Ectodermal cell (in vitro differentiated cells): Measurements from ENCODE around the gene DOCK11.
"Not testable (repeated sequence)": the region's sequence is repeated elsewhere in the genome, so short reads cannot be mapped to it uniquely, and the experiment has no call there.

Experiments used
- H3K27ac ChIP-seq: 2 replicates; pipeline ENCODE4 v1.7.0; 2013; ENCODE audit warnings: mild to moderate bottlenecking, low read depth, low read length; ENCODE audit not compliant: insufficient read depth, poor library complexity, severe bottlenecking
- H3K27me3 ChIP-seq: 2 replicates; pipeline ENCODE4 v1.7.0; 2013; ENCODE audit warnings: mild to moderate bottlenecking, low read length; ENCODE audit not compliant: insufficient read depth, control insufficient read depth, poor library complexity, severe bottlenecking
- H3K36me3 ChIP-seq: one replicate; pipeline ENCODE4 v1.7.0; 2013; ENCODE audit warnings: low read length; ENCODE audit not compliant: control insufficient read depth, insufficient read depth
- H3K4me1 ChIP-seq: one replicate; pipeline ENCODE4 v1.7.0; 2013; ENCODE audit warnings: low read length; ENCODE audit not compliant: control insufficient read depth, insufficient read depth
- H3K4me3 ChIP-seq: 2 replicates; pipeline ENCODE4 v1.7.0; 2013; ENCODE audit warnings: low read depth, low read length, control low read depth; ENCODE audit not compliant: insufficient read depth
- H3K9me3 ChIP-seq: 2 replicates; pipeline ENCODE4 v1.7.0; 2013; ENCODE audit warnings: mild to moderate bottlenecking, low read length, moderate library complexity; ENCODE audit not compliant: control insufficient read depth
- WGBS, 2 experiments: methylation state at CpG; one replicate each; pipeline ENCODE4 v1.1.7; 2013; ENCODE audit warnings: missing lambda C conversion rate in 2 of 2; 5-methylcytosine and 5-hydroxymethylcytosine counted together

Gene DOCK11

DNA sequence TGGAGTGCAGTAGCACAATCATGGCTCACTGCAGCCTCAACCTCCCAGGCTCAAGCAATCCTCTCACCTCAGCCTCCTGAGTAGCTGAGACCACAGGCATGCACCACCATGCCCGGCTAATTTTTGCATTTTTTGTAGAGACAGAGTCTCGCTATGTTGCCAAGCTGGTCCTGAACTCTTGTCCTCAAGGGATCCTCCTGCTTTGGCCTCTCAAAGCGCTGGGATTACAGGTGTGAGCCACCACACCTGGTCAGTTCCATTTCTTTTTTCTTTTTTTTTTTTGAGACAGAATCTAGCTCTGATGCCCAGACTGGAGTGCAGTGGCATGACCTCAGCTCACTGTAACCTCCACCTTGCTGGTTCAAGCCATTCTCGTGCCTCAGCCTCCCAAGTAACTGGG lies 13.2 kb upstream of the DOCK11 start:
- H3K36me3 ChIP-seq, H3K4me3 ChIP-seq, H3K4me1 ChIP-seq, H3K9me3 ChIP-seq, H3K27me3 ChIP-seq, H3K27ac ChIP-seq: not testable (repeated sequence)
- 95 to 98% methylated on average over 4 of the region's 4 CpGs for WGBS, 2 experiments

DNA sequence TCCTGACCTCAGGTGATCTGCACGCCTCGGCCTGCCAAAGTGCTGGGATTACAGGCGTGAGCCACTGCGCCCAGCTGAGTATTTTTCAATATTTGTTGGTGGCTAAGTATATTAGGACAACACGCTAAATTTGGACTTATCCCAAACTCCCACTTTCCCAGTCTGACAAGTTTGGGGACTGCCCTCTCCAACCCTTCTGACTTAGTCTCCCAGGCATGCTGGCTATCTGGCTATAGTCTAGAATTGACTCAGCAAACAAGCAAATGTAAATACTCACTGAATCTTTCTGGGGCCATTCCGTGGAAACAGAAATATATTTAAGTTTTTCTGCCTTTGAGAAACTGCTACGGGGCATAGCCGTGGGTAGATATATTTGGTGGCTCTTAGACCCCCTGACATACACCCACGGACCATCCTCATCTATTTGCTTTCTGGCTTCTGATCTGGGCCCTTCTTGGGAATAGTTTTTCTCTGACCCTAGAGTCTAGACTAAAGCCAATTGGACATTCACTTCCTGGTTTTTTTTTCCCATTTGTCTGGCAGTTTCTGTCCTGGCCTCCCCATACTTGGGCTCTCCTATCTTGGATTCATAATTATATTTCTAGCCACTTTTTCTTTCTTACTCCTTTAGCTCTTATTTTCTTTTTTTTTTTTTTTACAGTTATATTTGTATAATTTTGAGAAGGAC lies 11.3 kb upstream of the DOCK11 start:
- H3K4me1 ChIP-seq: no peaks in the 10 kb centered on the region
- 91 to 95% methylated on average over 9 of the region's 9 CpGs for WGBS, 2 experiments

DNA sequence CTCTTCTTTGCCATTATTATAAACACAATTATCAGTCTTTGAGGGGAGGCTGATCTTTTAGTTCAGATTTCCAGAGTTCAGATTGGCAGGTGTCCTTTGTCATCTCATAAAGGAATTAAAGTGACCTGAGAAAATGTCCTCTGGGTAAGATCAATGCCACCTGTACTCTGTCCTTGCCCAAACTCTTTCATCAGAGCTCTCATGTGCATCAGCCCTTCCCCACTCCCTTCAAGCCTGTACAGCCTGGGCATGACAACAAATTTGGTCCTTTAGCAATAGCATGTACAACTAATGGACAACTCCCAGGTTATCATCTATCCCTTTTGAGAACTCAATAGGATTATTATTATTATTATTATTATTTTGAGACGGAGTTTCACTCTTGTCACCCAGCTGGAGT lies 8.9 kb upstream of the DOCK11 start:
- not testable (repeated sequence) for H3K36me3 ChIP-seq
- WGBS, 2 experiments: 100% methylated on average over 1 of the region's 1 CpG; no CpG with 5 or more reads in 1 of the 2 experiments

More for the DNA sequence above, 11.3 kb upstream of the DOCK11 start:
- no peak overlapping the region for H3K27ac ChIP-seq
- H3K9me3 ChIP-seq: no peaks in the 10 kb centered on the region
- H3K4me3 ChIP-seq: no peak overlapping the region
- no peaks in the 10 kb centered on the region for H3K27me3 ChIP-seq
- H3K36me3 ChIP-seq: no peaks in the 10 kb centered on the region

DNA sequence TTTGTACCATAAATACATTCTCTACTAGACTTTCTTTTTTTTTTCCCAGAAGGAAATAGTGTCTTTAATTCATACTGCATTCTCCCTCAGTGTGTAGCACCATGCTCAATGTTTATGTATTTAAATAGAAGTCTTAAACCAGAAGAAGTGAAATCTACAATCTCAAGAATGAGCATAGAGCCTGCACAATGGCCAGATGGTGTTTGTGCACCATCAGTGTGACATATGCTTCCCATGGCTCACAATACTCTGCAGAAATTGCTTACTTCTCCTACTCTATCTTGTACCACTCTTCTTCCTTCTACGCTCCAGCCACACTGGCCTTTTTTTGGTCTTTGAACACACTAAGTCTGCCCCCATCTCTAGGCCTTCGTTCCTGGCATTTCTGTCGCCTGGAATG lies 2.6 kb upstream of the DOCK11 start:
- Histone ChIP-seq H3K36me3 (no peaks in the 10 kb centered on the region), H3K27ac (no peak overlapping the region), H3K27me3 (peaks cover 10% of the 10 kb centered on the region), H3K4me1 (peaks cover 11% of the 10 kb centered on the region), H3K9me3 (no peaks in the 10 kb centered on the region), H3K4me3 (no peak overlapping the region)
- WGBS, 2 experiments: 95 to 96% methylated on average over 3 of the region's 3 CpGs

More for the DNA sequence above, 8.9 kb upstream of the DOCK11 start:
- not testable (repeated sequence) for H3K4me1 ChIP-seq, H3K27ac ChIP-seq, H3K27me3 ChIP-seq, H3K9me3 ChIP-seq, H3K4me3 ChIP-seq

DNA sequence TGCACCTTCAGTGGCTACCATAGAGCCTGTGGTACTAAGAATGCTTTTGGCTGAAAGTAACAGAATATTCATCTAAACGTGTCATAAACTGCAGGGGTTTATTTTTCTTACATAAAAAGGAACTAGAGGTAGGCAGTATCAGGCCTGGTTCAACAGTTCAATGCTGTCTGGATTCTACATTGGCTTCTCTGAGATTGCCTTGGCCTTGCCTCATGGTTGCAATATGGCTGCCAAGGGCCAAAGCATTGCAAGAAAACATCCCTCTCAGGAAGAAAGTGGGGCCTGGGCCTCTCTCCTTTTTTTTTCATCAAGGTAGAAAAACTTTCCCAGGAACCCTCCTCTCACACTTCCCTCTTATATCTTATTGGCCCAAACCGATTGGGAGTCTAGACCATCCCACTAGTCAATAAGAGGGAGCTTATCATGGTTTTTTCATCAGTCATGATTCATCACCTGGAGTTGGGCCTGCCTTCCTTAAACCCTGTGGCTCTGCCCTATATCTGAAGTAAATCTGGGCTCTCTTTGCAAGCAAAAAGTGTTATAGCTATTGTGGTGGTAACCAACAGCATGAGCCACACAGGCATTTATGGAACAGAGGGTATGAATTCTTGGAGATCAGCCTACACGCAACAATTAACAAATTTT lies 1.8 kb upstream of the DOCK11 start:
- H3K4me1 ChIP-seq: peaks cover 11% of the 10 kb centered on the region

DNA sequence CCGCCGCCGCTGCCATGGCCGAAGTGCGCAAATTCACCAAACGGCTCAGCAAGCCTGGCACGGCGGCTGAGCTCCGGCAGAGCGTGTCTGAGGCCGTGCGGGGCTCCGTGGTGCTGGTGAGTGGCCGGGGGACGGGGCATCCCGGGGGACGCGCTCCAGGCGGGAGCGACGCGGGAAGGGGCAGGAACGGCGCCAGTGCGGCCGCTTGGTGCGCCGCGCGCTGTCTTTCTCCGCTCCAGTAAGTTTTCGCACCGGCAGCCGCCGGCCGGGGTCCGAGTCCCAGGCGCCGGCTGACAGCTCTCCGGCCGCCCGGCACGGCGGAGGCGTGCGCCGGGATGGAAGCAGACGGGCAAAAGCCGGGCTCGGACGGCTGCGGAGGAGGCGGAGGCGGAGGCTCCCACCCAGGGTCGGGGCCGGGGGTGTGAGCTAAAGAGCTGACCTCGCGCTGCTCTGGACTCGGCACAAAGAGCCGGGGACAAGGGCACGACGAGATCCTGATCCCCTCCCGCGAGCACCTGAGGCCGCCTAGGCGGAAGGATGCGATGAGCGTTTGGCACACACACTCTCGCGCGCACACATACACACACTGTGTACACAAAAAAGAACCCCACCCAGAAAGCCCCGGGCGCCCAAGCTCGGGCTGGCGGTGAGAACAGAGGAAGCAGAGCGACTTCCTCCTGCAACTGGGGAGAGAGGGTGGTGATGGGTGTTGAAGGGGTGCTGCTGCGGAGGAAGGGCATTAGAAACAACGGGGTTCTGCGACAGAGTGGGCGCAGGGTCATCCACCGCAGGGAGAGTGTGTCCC lies 545 bp downstream of the DOCK11 start:
- Histone ChIP-seq H3K27me3 (peaks cover 12% of the 10 kb centered on the region), H3K9me3 (no peaks in the 10 kb centered on the region), H3K4me1 (peaks cover 11% of the 10 kb centered on the region), H3K4me3 (peak overlapping the region; percentile 56), H3K36me3 (no peaks in the 10 kb centered on the region), H3K27ac (no peak overlapping the region)
- 0% methylated on average over 76 to 79 of the region's 81 CpGs for WGBS, 2 experiments

More for the DNA sequence above, 1.8 kb upstream of the DOCK11 start:
- peaks cover 12% of the 10 kb centered on the region for H3K27me3 ChIP-seq
- H3K36me3 ChIP-seq: no peaks in the 10 kb centered on the region
- H3K27ac ChIP-seq: no peak overlapping the region
- H3K4me3 ChIP-seq: no peak overlapping the region
- no peaks in the 10 kb centered on the region for H3K9me3 ChIP-seq
- WGBS, 2 experiments: 91 to 96% methylated on average over 3 of the region's 3 CpGs

DNA sequence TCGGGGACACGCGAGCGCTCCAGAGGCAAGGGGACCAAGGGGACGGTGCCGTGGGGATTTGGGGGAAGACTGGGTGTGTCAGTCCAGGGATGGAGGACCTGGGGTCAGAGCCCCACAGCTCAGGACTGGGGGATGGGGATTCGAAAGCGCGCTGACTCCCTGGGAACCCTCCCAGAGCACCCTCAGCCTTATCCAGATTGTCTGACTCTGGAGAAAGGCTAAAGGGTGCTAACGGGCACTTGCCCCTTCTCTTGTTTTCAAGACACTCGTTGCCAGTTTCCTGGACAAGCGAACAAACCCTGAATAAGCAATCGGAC lies 1.1 kb downstream of the DOCK11 start:
- WGBS, 2 experiments: 2 to 4% methylated on average over 13 of the region's 13 CpGs
- Histone ChIP-seq H3K36me3 (no peaks in the 10 kb centered on the region), H3K4me3 (peak overlapping the region; percentile 56), H3K4me1 (peaks cover 11% of the 10 kb centered on the region), H3K27ac (no peak overlapping the region), H3K9me3 (no peaks in the 10 kb centered on the region), H3K27me3 (peaks cover 12% of the 10 kb centered on the region)

DNA sequence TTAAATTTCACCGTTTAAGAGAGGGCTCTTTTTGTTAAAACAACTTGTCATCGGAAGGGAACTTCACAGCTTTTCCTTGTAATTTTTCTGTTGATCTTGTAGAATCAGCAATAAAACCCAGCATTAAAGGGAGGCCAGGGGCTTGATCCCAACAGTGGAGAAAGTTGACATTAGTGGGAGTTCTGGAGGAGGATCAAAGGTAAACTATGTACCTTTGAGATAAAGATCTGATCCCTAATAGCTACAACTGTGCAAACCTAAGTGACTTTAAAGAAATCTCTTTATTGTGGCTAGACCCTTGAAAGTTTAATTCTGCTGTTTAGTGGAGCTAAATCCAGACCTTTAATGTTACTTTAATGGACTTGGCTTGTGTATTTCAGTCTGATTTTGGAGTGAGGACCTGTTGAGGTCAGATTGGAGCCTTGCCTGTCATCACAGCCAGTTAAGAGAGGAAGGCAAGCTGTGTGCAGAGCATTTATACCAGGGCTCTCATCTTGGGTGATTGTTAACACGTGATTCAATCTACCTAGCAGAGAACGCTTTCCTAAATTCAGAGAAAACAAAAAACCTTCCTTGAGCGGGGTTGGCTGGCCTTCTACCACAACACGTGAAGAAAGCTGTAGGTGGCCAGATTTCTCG lies 1.7 kb downstream of the DOCK11 start:
- Histone ChIP-seq H3K9me3 (no peaks in the 10 kb centered on the region), H3K4me1 (peaks cover 11% of the 10 kb centered on the region), H3K27me3 (peaks cover 12% of the 10 kb centered on the region), H3K36me3 (no peaks in the 10 kb centered on the region), H3K27ac (no peak overlapping the region), H3K4me3 (peak overlapping the region; percentile 56)
- 16 to 17% methylated on average over 7 of the region's 7 CpGs for WGBS, 2 experiments

DNA sequence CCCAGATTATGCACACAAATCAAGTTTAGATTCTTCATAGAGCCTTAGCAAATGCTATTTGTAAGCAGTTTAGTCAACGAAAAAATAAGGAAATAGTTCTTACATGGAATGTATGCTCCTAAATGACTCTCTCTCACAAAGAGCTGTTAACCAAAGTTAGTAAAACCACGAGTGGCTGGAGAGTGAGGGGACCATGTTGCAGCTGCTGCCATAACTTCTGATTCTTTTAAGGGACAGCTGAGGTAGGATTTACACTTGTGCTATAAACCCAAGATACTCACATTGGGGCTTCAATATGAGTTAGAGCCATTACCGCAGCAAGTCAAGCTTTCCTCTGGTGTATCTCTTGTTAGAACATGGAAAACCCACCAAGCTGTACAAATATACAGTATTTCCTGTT lies 2.7 kb downstream of the DOCK11 start:
- H3K4me3 ChIP-seq: no peak overlapping the region
- H3K27ac ChIP-seq: no peak overlapping the region

DNA sequence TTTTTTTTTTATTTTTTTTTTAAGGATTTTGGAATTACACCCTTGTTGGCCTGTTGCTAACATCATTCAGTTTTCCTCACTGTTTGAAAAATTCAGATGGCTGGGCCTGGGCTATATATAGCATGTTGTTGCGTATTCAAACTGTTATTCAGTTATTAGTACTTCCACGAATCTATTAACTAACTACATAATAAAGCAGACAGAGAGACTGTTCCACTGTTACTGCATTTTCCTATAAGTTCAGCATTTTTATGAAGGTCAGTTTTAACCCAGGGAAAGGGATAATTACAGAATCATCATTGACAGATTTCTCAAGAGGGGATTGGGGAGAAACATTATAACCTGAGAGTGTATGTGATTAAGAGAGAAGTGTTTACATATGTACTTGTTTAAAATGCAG lies 3.1 kb downstream of the DOCK11 start:
- Histone ChIP-seq H3K9me3 (no peaks in the 10 kb centered on the region), H3K4me3 (no peak overlapping the region), H3K27me3 (peaks cover 12% of the 10 kb centered on the region), H3K4me1 (peaks cover 11% of the 10 kb centered on the region), H3K36me3 (no peaks in the 10 kb centered on the region), H3K27ac (no peak overlapping the region)
- WGBS, 2 experiments: 100% methylated on average over 2 of the region's 2 CpGs; no CpG with 5 or more reads in 1 of the 2 experiments

More for the DNA sequence above, 2.7 kb downstream of the DOCK11 start:
- Histone ChIP-seq H3K27me3 (peaks cover 12% of the 10 kb centered on the region), H3K36me3 (no peaks in the 10 kb centered on the region), H3K4me1 (peaks cover 11% of the 10 kb centered on the region), H3K9me3 (no peaks in the 10 kb centered on the region)
- WGBS, 2 experiments: 79 to 85% methylated on average over 2 to 3 of the region's 3 CpGs
